ENCODE results near the gene CCDC178.
A peak's percentile ranks its signal among the peaks of the same experiment; 100 is the strongest.
"Not testable (repeated sequence)": the region's sequence is repeated elsewhere in the genome, so short reads cannot be mapped to it uniquely, and the experiment has no call there.

The CCDC178 gene

DNA sequence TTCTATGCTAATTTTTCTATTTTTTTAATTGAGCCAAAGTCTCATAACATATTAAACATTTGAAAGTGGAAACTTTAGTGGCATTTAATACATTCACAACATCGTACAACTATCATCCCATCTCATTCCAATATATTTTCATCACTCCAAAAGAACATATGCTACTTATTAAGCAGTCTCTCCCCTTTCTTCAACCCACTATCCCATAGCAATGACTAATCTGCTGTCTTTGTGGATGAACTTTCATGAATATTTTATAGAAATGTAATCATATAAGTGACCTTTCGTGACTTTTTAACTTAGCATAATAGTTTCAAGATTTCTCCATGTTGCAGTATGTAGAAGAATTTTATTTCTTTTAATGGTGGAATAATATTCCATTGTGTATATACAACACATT lies 90.3 kb downstream of the CCDC178 start:
- no peak for DNase-seq

GRCh38 chr18:33339733-33340132 lies 100.8 kb downstream of the CCDC178 start:
- not testable (repeated sequence) for DNase-seq

DNA sequence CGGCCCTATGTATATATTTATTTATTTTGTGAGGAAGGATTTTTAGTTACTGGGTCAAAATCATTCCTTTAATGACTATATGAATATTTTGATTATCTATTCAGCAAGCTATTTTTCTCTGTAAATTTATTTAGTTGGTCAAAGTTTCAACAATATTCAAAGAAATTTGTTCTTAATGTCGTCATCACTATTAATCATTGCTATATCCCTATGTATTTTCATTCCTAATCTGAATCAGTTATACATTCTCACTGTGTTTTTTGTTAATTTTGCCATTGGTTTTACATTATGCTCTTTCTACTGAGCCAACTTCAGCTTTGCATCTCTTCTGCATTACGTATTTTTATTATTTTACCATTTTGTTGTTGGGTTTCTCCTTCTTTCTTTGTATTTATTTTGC lies 105.7 kb downstream of the CCDC178 start:
- no peak for DNase-seq

DNA sequence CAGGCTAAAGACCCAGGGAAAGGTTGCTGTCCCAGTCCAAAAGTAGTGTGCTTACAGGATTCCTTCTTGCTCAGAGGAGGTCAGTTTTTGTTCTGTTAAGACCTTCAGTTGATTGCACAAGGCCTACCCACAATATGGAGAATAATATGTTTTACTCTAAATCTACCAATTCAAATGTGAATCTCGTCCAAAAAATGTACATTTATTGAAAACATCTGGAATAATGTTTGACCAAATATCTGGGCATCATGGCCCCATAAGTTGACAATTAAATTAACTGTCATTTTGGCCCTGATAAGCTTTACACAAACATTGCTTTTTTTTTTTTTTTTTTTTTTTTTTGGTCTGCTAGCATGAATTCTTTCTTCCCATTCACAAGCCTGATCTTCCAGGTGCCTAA lies 109.8 kb downstream of the CCDC178 start:
- DNase-seq, result no peak

DNA sequence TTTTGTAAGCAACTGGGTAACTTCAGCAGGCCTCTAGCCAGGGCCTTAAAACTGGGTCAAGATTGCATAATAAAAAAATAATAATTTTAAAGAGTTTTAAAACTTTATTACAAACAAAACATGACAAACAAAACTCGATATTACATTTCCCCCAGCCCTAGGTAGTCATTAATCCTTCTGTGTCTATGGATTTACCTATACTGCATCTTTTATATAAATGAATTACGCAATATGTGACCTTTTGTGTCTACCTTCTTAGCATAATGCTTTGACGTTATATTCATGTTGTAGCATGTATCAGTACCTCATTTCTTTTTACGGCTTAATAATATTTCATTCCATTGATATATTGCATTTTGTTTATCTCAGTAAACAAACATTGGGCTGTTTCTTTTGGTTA lies 113.5 kb downstream of the CCDC178 start:
- DNase-seq, result no peak

- no peak for DNase-seq
These were observed 122.9 kb downstream of the CCDC178 start for GRCh38 chr18:33317640-33318039.

DNA sequence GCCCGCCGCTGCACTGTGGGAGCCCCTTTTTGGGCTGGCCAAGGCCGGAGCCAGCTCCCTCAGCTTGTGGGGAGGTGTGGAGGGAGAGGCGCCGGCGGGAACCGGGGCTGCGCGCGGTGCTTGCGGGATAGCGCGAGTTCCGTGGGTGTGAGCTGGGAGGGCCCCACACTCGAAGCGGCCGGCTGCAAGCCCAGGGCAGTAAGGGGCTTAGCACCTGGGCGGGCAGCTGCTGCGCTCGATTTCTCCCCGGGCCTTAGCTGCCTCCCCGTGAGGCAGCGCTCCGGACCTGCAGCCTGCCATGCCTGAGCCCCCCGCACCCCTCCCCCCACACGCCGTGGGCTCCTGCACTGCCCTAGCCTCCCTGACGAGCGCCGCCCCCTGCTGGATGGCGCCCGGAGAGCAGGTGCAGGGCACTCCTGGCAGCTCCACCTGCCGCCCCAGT lies 124.4 kb downstream of the CCDC178 start:
- no peak for DNase-seq

DNA sequence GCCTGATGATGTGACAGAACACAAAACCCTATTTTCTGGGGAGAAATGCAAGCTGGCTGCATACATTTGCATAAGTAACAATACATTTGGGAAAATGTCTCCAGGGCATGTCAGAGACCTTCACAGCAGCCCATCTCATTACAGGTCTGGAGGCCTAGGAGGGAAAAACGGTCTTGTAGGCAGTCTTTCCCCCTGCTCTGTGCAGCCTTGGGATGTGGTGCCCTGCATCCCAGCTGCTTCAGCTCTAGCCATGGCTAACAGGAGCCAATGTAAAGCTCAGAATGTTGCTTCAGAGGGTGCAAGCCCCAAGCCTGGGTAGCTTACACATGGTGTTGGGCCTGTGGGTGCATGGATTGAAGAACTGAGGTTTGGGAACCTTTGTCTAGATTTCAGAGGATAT lies 133.0 kb downstream of the CCDC178 start:
- DNase-seq, result no peak

- DNase-seq, result no peak
These were observed 136.2 kb downstream of the CCDC178 start for GRCh38 chr18:33304277-33304676.

- DNase-seq, result peak; percentile 76
These were observed 149.0 kb downstream of the CCDC178 start for GRCh38 chr18:33291539-33291938.

GRCh38 chr18:33288082-33288716 lies 152.3 kb downstream of the CCDC178 start:
- no peak for DNase-seq

DNA sequence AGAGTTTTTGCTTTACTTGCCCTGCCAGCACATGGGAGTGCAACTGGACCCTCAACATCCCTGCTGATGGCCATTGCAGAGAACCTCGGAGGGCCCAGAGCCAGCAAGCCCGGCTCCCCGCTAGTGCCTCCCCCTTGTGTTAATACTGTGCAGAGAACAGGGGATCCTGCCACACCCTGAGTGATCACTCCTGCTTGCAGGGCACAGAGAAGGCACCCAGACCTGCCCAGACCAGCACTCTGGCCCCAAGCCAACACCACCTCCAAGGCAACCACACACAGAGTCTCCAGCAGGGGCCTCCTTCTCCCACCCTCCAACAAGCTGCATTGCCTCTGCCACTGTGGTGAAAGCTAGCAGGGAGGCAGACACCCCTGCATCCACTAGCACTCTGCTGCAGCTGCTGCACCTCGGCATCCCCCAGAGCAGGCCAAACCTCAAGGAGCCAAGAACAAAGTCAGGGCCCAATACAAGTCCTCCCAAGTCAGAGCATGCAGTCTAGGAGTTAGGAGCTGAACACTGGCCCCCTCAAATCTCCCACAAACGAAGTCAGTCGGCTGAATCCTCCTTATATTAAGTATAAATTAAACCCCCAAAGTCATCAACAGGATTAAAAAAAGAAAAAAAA lies 157.7 kb downstream of the CCDC178 start:
- DNase-seq, result no peak

DNA sequence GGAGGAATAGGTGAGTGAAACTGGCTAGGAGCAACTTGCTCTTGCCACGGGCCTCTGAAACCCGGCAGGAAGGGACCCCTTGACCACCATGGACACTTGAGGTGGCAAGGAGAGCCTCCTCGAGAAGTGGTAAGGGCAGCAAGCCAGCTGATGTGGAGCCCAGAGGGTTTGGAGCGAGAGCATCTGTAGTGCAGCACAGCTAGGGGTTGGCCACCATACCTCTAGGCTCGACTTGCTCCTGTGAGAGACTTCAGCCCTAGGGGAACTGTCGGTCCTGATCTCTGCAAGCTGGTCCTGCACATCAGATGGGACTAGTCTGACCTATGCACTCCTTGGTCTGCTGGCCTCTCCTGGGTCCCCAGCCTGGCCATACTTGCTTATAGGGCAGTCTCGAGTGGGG lies 158.4 kb downstream of the CCDC178 start:
- DNase-seq, result no peak

GRCh38 chr18:33277431-33277830 lies 163.1 kb downstream of the CCDC178 start:
- DNase-seq, result no peak

GRCh38 chr18:33275843-33276242 lies 164.7 kb downstream of the CCDC178 start:
- no peak for DNase-seq

DNA sequence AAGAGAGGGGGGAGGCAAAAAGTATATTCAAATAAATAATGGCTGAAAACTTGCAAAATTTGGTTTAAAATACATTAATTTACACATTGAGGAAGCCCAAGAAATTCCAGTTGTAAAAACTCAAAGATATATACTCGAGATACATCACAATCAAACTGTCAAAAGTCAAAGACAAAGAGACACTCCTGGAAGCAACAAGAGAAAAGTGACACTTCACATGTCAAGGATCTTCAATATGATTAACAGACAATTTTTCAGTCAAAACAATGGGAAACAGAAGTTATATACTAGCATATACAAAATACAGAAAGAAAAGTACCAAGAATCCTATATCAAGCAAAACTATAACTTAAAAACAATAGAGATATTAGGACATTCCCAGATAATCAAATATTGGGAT lies 170.2 kb downstream of the CCDC178 start:
- no peak for DNase-seq

- DNase-seq, result no peak
These were observed 171.3 kb downstream of the CCDC178 start for GRCh38 chr18:33269223-33269622.

GRCh38 chr18:33264566-33264965 lies 176.0 kb downstream of the CCDC178 start:
- peak; percentile 10 for DNase-seq

GRCh38 chr18:33239298-33239697 lies 201.2 kb downstream of the CCDC178 start:
- no peak for DNase-seq

- no peak for DNase-seq
These were observed 208.2 kb downstream of the CCDC178 start for GRCh38 chr18:33232318-33232626.

DNA sequence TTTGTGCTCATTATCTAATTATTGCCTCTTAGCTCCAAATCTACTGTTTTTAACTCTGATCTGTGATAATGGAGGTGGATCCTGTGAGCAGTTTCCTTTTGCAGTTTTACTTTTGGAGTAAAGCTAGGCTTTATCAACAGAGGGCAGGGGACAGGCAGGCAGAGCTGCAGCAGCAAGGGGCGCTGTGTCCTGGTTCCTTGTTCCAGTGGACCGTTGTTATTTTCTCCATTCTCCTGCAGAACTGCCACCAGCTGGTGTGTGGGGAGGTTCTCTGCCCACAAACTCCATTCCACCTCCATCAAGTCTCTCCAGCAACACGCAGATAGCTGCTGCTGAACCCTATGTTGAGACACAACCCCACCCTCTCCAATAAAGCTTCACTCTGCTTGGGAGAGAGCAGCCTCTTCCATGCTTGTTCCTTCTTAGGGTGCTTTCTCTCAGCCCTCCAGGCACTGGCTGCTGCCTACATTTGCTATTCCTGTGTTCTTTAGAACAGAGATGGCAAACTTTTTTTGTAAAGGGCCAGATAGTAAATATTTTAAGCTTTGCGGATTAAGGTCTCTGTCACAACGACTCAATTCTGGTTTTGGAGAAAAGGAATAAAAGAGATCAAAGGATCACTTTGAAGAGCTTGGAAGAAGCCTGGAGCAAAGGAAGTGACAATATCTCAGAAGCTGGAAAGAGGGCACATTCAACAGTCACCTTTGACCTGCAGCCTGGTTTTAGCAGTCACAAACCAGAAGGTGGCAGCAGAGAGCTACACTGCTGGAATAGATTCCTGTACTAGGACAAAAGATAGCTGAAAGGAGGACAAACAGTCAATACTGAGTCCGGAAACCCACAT lies 208.8 kb downstream of the CCDC178 start:
- DNase-seq, result peak; percentile 91

- DNase-seq, result peak; percentile 46
These were observed 228.2 kb downstream of the CCDC178 start for GRCh38 chr18:33212363-33212762.

DNA sequence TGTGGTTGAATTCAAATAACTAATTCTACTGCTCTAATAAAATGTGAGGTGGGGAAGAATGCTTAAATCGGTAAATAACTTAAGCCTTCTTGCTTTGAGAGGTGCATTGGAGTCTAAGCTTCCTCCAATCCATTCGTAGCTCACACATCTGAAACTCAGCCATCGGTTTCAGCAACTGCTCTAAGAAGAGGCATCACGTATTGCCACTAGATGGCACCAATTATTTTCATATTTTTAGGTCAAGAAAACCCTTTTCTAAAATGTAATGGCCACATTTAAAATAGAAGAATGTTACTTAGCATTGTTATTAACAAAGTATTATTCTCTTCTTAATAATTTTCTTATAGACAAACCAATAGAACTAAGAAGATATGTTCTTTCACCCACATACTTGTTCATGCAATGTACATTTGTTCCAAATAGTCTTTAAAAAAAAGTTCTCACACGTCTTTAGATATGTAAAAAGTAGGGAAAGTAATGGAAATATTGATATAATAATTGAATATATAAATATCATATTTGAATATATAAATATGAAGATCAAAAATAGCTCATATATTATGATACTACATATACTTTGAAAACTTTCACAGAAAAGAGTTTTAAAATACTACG lies 229.8 kb downstream of the CCDC178 start:
- DNase-seq, result peak; percentile 81

DNA sequence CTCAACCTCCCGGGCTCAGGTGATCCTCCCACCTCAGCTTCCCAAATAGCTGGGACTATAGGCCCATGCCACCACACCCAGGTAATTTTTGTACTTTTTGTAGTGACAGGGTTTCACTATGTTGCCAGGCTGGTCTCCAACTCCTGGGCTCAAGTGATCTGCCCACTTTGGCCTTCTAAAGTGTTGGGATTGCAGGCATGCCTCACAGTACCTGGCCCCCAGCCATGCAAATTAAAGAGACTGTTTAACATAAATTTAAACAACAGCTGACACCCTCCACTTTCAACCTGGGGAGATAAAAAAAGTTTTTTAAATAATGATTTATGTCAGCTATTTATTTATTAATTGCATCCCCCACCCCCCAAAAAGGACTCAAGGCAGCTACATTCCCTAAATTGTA lies 234.7 kb downstream of the CCDC178 start:
- no peak for DNase-seq
